Ureter (tissue), 1 donor: ENCODE data around the gene NBPF26. TPM values are rescaled to one million over a fixed set of nuclear protein-coding genes. Genes with fewer than 3 reads are reported as not detected.
"Not testable (repeated sequence)": the region's sequence is repeated elsewhere in the genome, so short reads cannot be mapped to it uniquely, and the experiment has no call there.

Experiments
- DNase-seq: peaks from one replicate; pipeline ENCODE4 v3.0.0-alpha.2; 2020; ENCODE audit warnings: low spot score
- total RNA-seq: library from RNA; stranded (reverse); gene quantifications from one replicate; pipeline ENCODE4 v1.2.4, GENCODE V29; 2023
- donor health status: DM: yes; HTN: yes; CAD: no.

Gene NBPF26
- total RNA-seq, 1 donor from 2014 or later: 31.7 TPM

DNA sequence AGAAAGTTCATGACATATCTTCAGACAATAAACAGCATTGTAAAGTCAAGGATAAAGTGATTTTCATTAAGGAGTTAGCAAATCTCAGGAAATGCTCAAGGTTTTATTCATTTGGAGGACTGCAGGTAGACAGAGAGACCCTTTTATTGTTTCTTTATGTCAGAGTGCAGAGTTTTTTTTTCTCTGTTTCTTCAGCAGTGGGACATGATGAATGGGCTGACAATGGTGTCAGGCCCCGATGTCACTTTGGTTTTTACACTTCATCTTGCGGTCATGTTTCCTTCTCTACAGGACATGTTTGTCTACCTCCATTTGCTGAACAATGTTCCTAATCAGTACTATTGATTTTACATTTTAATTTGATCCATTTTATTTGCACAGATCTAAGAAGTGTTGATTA, 134.4 kb downstream of the NBPF26 start:
- DNase-seq: not testable (repeated sequence)

DNA sequence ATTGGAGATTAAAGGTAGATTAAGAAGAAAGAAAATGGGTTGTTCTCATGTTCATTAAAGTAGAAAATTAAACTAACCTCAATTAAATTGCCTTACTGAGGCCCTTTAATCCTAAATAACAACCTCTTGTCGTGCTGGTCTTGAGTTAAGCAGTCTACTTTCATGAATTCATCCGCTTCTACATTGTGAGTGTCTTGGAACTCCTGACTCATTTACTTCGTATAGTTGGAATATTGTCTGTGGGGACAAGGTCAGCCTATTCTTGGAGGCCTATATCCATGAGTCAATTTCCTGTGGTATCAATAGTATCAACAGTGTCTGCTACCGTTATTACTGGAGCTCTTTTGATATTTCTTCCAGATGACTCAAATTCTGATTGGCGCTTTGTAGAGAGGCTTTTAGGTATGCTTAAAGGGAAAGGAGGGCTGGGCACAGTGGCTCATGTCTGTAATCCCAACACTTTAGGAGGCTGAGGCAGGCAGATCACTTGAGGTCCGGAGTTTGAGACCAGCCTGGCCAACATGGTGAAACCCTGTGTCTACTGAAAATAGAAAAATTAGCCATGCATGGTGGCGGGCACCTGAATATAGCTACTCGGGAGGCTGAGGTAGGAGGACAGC, 136.0 kb downstream of the NBPF26 start:
- not testable (repeated sequence) for DNase-seq

DNA sequence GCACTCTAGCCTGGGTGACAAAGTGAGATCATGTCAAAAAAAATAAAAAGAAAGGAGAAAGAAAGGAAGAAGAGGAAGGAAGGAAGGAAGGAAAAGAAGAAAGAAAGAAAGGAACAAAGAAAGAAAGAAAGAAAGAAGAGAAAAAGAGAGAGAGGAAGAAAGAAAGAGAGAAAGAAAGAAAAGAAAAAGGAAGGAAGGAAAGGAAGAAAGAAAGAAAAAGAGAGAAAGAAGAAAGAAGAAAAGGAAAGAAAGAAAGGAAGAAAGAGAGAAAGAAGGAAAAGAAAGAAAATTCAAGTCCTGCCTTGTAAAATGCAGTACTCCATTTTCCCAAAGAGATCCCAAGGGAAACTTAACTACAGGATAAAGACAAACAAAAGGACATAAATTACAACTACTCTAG, 154.5 kb downstream of the NBPF26 start:
- DNase-seq: not testable (repeated sequence)

DNA sequence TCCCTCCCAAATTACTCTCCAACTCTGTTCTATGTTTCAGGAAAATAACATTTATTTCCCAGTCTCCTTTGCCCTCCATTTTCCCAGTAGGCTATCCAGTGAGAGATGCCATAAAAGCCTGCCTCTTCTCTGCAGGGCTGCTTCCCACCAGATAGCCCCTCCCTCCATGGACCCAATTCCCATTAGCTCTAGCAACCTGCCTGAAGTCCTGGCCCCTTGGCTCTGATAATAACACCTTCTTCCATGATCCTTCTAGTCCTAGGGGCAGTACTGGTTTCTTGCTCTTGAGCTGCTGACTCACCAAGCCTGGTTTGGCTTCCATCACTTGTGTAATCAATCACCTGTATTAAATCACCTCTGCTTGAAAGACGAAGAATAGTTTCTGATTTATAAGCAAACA, 156.3 kb downstream of the NBPF26 start:
- DNase-seq: not testable (repeated sequence)

DNA sequence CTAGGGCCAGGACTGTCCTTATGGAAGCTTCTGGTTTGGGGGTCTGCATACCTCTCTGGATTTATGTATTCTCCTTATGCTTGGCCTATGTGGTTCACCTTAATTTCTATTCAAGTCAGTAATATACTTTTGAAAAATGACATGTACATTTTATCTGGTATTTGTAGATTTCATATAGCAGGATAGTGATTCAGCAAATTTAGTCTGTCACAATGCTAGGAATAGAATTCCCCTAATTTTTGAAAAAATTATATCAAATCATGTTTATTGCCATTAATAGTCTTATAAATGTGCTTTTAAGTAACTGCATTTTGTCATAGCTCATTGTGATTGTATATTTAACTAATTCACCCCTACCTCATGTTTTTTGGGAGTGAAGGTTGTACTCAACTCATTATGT, 158.2 kb downstream of the NBPF26 start:
- DNase-seq: not testable (repeated sequence)

Other genes starting within 250 kb of the NBPF26 start
- not detected for gene PPIAL4A, start 165.8 kb downstream of the NBPF26 start, total RNA-seq